ENCODE measurements around the gene CASD1. TPM values are rescaled to one million over a fixed set of nuclear protein-coding genes. Genes with fewer than 3 reads are reported as not detected.

Gene CASD1
- total RNA-seq, 2 donors from 2014 or later: 10.5 to 17.1 TPM

DNA sequence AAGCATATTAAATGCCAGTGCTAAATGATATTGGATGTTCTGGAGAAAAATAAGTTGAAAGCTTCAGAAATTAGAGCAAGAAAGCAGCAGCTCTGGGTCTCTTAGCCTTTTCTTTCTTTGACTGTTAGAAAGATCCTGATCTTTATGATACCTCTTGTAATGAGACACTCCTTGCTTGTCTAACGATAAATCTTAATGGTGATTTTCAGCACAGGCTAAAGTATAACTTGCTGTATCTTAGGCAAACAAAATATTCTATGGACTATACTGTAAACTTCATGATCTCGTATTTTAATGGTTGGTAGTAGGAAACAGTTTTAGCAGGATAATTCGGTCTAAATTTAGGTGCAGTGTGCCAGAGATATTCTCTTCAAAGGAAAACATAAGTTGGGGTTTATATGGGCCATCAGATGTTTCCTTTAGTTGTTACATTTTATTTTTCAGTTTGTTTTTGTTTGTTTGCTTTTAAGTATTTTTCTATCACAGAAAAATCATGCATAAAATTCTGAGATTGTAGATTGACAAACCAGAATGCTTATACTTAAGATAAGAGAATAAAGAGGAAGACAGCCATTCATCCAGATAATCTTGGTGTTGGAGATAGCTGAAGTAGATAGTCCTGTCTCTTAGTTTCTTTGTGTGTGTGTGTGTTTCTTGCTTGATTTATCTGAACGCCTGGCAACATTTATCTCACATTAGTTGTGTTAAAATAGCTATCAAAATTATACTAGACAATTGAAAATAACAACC is 4.7 kb downstream of the CASD1 start:
- ATAC-seq (no peak), DNase-seq (no peak)
- Histone ChIP-seq H3K4me1 (peaks cover 35% of the 10 kb centered on the region), H3K36me3 (replicated peaks in 1 of 2; ENCODE audit: insufficient read depth in 1 of 2, low read depth in 2 of 2) (no peaks in the 10 kb centered on the region), H3K27ac (no peak overlapping the region), H3K27me3 (no peaks in the 10 kb centered on the region), H3K4me3 (no peak overlapping the region), H3K9me3 (no peaks in the 10 kb centered on the region)
- WGBS, 2 donors: 63 to 73% methylated on average over 4 of the region's 4 CpGs
- TF ChIP-seq, protein P1, sequence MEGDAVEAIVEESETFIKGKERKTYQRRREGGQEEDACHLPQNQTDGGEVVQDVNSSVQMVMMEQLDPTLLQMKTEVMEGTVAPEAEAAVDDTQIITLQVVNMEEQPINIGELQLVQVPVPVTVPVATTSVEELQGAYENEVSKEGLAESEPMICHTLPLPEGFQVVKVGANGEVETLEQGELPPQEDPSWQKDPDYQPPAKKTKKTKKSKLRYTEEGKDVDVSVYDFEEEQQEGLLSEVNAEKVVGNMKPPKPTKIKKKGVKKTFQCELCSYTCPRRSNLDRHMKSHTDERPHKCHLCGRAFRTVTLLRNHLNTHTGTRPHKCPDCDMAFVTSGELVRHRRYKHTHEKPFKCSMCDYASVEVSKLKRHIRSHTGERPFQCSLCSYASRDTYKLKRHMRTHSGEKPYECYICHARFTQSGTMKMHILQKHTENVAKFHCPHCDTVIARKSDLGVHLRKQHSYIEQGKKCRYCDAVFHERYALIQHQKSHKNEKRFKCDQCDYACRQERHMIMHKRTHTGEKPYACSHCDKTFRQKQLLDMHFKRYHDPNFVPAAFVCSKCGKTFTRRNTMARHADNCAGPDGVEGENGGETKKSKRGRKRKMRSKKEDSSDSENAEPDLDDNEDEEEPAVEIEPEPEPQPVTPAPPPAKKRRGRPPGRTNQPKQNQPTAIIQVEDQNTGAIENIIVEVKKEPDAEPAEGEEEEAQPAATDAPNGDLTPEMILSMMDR (IDR thresholded peaks at IDR 0.05): no peak
- no peak for TF ChIP-seq POLR2A (IDR thresholded peaks at IDR 0.05)
- intact Hi-C loops (cut with DNase I): no loop called here

DNA sequence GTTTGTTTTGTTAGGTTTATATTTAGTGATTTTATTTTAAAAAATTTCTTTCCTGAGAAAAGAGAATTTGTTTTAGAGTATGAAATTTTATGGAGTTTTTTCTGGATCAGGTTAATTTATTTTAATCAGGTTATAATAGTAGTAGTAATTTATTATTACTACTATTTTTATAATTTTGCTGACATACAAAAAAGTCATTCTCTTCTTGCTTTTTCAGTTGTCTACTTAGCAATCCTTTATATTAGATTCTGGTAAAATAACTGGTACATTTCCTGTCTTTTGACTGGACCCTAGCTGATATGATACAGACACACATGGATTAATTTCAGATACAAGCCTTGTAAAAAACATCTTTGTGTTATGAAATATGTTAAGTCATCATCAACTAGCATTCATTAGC is 5.3 kb downstream of the CASD1 start:
- H3K4me1 ChIP-seq: peaks cover 35% of the 10 kb centered on the region
- intact Hi-C loops (cut with DNase I): no loop called here
- H3K4me3 ChIP-seq: no peak overlapping the region
- no peaks in the 10 kb centered on the region for H3K36me3 ChIP-seq (replicated peaks in 1 of 2; ENCODE audit: insufficient read depth in 1 of 2, low read depth in 2 of 2)
- H3K27ac ChIP-seq: no peak overlapping the region
- H3K27me3 ChIP-seq: no peaks in the 10 kb centered on the region
- no peaks in the 10 kb centered on the region for H3K9me3 ChIP-seq
- TF ChIP-seq, protein P1 (IDR thresholded peaks at IDR 0.05): no peak
- TF ChIP-seq POLR2A (IDR thresholded peaks at IDR 0.05): no peak
- ATAC-seq (no peak), DNase-seq (no peak)

DNA sequence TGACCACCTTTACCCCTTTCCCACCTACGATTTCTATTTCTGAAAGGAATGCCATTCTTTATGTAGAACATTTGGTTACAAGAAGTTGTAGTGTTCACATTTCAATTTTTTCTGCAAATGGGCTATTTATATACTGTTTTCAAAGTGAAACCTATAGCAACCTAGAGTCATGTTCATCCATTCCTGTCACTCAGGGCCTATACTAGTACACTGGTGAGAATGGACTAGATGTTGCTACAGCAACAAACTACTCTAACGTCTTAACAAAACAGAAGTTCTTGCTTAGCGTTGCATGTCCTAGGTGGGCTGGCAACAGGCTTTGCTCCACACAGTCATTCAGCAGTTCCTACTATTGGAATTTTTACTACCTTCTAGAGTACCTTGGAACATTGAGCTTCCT is 16.3 kb downstream of the CASD1 start:
- 90 to 94% methylated on average over 3 of the region's 3 CpGs for WGBS, 2 donors
- H3K4me3 ChIP-seq: no peak overlapping the region
- no peaks in the 10 kb centered on the region for H3K9me3 ChIP-seq
- no peaks in the 10 kb centered on the region for H3K4me1 ChIP-seq
- no peaks in the 10 kb centered on the region for H3K27me3 ChIP-seq
- no peak overlapping the region for H3K27ac ChIP-seq
- no peak for DNase-seq
- peaks cover 2 to 3% of the 10 kb centered on the region in 2 donors for H3K36me3 ChIP-seq (replicated peaks in 1 of 2; ENCODE audit: insufficient read depth in 1 of 2, low read depth in 2 of 2)
- TF ChIP-seq, protein P1 (IDR thresholded peaks at IDR 0.05): no peak
- TF ChIP-seq POLR2A (IDR thresholded peaks at IDR 0.05): no peak
- intact Hi-C loops (cut with DNase I): no loop called here
- no peak for ATAC-seq

DNA sequence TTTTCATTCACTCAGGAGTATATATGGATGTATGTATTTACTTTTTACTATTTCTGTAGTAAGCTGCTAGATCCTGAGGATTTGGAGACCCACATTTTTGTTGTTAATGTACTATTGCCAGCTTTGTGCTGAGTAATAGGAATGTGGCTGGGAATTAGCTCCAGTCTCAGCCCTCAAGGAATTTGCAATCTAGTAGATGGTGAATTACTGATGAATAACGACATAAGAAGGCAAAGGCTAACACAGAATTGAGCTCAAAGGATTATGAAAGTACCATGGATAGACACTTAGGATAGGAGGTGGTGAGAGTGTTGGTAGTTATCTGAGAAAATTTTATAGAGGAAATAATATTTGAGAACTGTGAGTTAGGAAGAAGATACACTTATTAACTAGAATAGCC is 19.9 kb downstream of the CASD1 start:
- Histone ChIP-seq H3K9me3 (no peaks in the 10 kb centered on the region), H3K36me3 (replicated peaks in 1 of 2; ENCODE audit: insufficient read depth in 1 of 2, low read depth in 2 of 2) (peaks cover 0 to 2% of the 10 kb centered on the region in 2 donors), H3K4me3 (no peak overlapping the region), H3K4me1 (no peaks in the 10 kb centered on the region), H3K27ac (no peak overlapping the region), H3K27me3 (no peaks in the 10 kb centered on the region)
- 91 to 94% methylated on average over 1 of the region's 1 CpG for WGBS, 2 donors
- no peak for ATAC-seq
- no peak for DNase-seq
- TF ChIP-seq, protein P1 (IDR thresholded peaks at IDR 0.05): no peak
- no peak for TF ChIP-seq POLR2A (IDR thresholded peaks at IDR 0.05)
- intact Hi-C loops (cut with DNase I): no loop called here

DNA sequence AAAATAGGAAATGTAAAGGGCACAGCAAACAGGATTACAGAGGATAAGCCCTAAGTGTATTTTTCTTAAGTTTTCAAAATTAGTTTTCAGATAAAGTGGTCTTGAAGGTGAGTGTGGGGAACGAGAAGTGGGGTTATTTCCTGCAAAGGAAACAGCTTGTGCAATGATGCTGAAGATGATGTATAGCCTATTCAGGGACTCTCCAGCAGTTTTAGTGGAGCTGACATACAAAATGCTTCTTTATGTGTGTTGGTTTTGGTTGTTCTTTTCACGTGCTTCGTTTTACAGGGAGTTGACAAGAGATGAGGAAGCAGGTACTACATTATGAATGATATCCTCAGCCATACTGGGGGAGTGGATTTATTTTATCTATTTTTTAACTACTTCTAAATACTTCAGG is 20.5 kb downstream of the CASD1 start:
- ATAC-seq: no peak
- WGBS, 2 donors: 68 to 78% methylated on average over 3 of the region's 3 CpGs

More for the DNA sequence above, 20.5 kb downstream of the CASD1 start:
- TF ChIP-seq, protein P1 (IDR thresholded peaks at IDR 0.05): no peak
- no peak for TF ChIP-seq POLR2A (IDR thresholded peaks at IDR 0.05)
- Histone ChIP-seq H3K36me3 (replicated peaks in 1 of 2; ENCODE audit: insufficient read depth in 1 of 2, low read depth in 2 of 2) (peaks cover 0 to 2% of the 10 kb centered on the region in 2 donors), H3K9me3 (no peaks in the 10 kb centered on the region), H3K27ac (no peak overlapping the region), H3K4me1 (no peaks in the 10 kb centered on the region), H3K27me3 (no peaks in the 10 kb centered on the region), H3K4me3 (no peak overlapping the region)
- intact Hi-C loops (cut with DNase I): no loop called here
- DNase-seq: no peak

Data from body of pancreas (tissue), 4 donors.